ENCODE results near the gene AP1S1. TPM values are rescaled to one million over a fixed set of nuclear protein-coding genes. Genes with fewer than 3 reads are reported as not detected.
A peak's percentile ranks its signal among the peaks of the same experiment; 100 is the strongest.

The AP1S1 gene
- total and polyA plus RNA-seq, 2 of the 13 experiments (the other 11 are each of a cell fraction or from before 2014, with no cell fraction given) = 57.5 to 68.1 TPM

DNA sequence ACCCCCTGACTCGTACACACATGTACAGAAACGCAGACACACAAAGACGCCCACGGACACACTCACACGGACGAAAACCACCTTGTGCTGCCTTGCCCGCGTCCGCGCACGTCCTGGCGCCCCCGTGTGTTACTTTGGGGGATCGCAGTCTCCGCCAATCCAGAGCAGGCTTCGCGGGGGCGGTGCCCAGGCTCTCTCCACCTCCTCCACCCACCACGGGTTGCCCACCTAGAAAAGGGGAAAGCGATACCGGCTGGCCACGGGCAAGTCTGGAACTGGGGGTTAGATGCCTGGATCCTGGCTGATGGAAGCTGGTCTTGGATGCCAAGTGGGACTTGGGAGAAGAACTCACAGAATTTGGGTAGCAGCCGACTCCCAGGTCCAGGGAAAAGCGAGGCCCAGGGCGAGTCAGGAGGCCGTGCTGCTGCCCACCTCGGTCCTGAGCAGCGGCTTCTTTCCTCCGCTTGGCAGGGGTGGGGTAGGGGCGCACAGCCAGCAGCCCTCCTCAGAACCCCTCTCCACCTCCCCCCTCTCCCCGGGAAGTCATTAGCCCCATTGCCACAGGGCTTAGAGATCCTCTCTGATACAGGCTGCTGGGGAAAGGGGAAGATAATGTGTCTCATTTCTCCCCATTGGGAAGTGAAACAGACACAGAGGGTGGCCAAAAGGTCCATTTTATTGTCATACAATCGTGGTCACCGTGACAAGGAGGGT lies 15.7 kb downstream of the AP1S1 start (continued):
- TF ChIP-seq, protein P1, sequence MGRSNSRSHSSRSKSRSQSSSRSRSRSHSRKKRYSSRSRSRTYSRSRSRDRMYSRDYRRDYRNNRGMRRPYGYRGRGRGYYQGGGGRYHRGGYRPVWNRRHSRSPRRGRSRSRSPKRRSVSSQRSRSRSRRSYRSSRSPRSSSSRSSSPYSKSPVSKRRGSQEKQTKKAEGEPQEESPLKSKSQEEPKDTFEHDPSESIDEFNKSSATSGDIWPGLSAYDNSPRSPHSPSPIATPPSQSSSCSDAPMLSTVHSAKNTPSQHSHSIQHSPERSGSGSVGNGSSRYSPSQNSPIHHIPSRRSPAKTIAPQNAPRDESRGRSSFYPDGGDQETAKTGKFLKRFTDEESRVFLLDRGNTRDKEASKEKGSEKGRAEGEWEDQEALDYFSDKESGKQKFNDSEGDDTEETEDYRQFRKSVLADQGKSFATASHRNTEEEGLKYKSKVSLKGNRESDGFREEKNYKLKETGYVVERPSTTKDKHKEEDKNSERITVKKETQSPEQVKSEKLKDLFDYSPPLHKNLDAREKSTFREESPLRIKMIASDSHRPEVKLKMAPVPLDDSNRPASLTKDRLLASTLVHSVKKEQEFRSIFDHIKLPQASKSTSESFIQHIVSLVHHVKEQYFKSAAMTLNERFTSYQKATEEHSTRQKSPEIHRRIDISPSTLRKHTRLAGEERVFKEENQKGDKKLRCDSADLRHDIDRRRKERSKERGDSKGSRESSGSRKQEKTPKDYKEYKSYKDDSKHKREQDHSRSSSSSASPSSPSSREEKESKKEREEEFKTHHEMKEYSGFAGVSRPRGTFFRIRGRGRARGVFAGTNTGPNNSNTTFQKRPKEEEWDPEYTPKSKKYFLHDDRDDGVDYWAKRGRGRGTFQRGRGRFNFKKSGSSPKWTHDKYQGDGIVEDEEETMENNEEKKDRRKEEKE (IDR thresholded peaks at IDR 0.05) = no peak
- TF ChIP-seq SIX4 (CRISPR knock-in tag; IDR thresholded peaks at IDR 0.05) (no peak), TBX2 (CRISPR knock-in tag; IDR thresholded peaks at IDR 0.05; ENCODE audit: borderline replicate concordance) (no peak), ZNF598 (CRISPR knock-in tag; IDR thresholded peaks at IDR 0.05; ENCODE audit: borderline replicate concordance) (no peak), FIP1L1 (IDR thresholded peaks at IDR 0.05; ENCODE audit: borderline replicate concordance, insufficient read depth, low read depth, low read length) (no peak), TOPORS (CRISPR knock-in tag; IDR thresholded peaks at IDR 0.05) (no peak), ZNF230 (CRISPR knock-in tag; IDR thresholded peaks at IDR 0.05) (no peak), FOXA3 (CRISPR knock-in tag; IDR thresholded peaks at IDR 0.05) (0 out of 2 replicates have a peak, but pooled peaks have one; percentile 12), ZNF24 (IDR thresholded peaks at IDR 0.05) (no peak), CHD2 (IDR thresholded peaks at IDR 0.05; ENCODE audit: low read depth, low read length) (no peak), ZNF850 (CRISPR knock-in tag; conservative IDR thresholded peaks at IDR 0.05) (no peak), ZBTB3 (CRISPR knock-in tag; IDR thresholded peaks at IDR 0.05; ENCODE audit: borderline replicate concordance, low read depth) (no peak), ZNF350 (CRISPR knock-in tag; IDR thresholded peaks at IDR 0.05; ENCODE audit: borderline replicate concordance, low read depth) (no peak)
- TF ChIP-seq, protein P2, sequence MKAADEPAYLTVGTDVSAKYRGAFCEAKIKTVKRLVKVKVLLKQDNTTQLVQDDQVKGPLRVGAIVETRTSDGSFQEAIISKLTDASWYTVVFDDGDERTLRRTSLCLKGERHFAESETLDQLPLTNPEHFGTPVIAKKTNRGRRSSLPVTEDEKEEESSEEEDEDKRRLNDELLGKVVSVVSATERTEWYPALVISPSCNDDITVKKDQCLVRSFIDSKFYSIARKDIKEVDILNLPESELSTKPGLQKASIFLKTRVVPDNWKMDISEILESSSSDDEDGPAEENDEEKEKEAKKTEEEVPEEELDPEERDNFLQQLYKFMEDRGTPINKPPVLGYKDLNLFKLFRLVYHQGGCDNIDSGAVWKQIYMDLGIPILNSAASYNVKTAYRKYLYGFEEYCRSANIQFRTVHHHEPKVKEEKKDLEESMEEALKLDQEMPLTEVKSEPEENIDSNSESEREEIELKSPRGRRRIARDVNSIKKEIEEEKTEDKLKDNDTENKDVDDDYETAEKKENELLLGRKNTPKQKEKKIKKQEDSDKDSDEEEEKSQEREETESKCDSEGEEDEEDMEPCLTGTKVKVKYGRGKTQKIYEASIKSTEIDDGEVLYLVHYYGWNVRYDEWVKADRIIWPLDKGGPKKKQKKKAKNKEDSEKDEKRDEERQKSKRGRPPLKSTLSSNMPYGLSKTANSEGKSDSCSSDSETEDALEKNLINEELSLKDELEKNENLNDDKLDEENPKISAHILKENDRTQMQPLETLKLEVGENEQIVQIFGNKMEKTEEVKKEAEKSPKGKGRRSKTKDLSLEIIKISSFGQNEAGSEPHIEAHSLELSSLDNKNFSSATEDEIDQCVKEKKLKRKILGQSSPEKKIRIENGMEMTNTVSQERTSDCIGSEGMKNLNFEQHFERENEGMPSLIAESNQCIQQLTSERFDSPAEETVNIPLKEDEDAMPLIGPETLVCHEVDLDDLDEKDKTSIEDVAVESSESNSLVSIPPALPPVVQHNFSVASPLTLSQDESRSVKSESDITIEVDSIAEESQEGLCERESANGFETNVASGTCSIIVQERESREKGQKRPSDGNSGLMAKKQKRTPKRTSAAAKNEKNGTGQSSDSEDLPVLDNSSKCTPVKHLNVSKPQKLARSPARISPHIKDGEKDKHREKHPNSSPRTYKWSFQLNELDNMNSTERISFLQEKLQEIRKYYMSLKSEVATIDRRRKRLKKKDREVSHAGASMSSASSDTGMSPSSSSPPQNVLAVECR (CRISPR knock-in tag; IDR thresholded peaks at IDR 0.05; ENCODE audit: borderline replicate concordance) = 0 out of 2 replicates have a peak, but pooled peaks have one; percentile 16
- TF ChIP-seq, protein P3, sequence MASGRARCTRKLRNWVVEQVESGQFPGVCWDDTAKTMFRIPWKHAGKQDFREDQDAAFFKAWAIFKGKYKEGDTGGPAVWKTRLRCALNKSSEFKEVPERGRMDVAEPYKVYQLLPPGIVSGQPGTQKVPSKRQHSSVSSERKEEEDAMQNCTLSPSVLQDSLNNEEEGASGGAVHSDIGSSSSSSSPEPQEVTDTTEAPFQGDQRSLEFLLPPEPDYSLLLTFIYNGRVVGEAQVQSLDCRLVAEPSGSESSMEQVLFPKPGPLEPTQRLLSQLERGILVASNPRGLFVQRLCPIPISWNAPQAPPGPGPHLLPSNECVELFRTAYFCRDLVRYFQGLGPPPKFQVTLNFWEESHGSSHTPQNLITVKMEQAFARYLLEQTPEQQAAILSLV (CRISPR knock-in tag; IDR thresholded peaks at IDR 0.05; ENCODE audit: borderline replicate concordance) = no peak
- TF ChIP-seq, protein P4, sequence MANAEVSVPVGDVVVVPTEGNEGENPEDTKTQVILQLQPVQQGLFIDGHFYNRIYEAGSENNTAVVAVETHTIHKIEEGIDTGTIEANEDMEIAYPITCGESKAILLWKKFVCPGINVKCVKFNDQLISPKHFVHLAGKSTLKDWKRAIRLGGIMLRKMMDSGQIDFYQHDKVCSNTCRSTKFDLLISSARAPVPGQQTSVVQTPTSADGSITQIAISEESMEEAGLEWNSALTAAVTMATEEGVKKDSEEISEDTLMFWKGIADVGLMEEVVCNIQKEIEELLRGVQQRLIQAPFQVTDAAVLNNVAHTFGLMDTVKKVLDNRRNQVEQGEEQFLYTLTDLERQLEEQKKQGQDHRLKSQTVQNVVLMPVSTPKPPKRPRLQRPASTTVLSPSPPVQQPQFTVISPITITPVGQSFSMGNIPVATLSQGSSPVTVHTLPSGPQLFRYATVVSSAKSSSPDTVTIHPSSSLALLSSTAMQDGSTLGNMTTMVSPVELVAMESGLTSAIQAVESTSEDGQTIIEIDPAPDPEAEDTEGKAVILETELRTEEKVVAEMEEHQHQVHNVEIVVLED (CRISPR knock-in tag; IDR thresholded peaks at IDR 0.05; ENCODE audit: borderline replicate concordance) = no peak
- TF ChIP-seq, protein P5, sequence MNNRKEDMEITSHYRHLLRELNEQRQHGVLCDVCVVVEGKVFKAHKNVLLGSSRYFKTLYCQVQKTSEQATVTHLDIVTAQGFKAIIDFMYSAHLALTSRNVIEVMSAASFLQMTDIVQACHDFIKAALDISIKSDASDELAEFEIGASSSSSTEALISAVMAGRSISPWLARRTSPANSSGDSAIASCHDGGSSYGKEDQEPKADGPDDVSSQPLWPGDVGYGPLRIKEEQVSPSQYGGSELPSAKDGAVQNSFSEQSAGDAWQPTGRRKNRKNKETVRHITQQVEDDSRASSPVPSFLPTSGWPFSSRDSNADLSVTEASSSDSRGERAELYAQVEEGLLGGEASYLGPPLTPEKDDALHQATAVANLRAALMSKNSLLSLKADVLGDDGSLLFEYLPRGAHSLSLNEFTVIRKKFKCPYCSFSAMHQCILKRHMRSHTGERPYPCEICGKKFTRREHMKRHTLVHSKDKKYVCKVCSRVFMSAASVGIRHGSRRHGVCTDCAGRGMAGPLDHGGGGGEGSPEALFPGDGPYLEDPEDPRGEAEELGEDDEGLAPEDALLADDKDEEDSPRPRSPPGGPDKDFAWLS (CRISPR knock-in tag; IDR thresholded peaks at IDR 0.05; ENCODE audit: borderline replicate concordance) = no peak

Measured in HepG2 (cell line).